Measurements from ENCODE around the gene HAUS7.
"Not testable (repeated sequence)": the region's sequence is repeated elsewhere in the genome, so short reads cannot be mapped to it uniquely, and the experiment has no call there.

DNA sequence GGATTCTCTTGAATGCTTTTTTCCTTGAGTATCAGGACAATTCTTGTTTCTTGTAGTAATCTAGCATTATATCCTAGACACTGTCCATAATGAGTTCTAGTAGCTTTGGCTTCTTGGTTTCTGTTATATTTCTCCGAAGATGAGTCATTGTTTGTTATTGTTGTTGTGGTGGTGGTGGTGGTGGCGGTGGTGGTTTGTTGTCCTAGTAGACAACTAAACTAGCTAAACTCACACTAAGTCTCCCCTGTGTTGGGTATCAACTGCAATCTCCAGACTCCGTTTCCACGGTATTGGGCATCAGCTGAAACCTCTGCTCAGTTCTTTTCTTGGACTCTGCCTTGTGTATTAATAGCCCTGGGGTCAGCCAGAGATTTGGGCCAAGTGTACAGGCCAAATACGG lies 66.0 kb downstream of the HAUS7 start:
- TF ChIP-seq, protein P1, sequence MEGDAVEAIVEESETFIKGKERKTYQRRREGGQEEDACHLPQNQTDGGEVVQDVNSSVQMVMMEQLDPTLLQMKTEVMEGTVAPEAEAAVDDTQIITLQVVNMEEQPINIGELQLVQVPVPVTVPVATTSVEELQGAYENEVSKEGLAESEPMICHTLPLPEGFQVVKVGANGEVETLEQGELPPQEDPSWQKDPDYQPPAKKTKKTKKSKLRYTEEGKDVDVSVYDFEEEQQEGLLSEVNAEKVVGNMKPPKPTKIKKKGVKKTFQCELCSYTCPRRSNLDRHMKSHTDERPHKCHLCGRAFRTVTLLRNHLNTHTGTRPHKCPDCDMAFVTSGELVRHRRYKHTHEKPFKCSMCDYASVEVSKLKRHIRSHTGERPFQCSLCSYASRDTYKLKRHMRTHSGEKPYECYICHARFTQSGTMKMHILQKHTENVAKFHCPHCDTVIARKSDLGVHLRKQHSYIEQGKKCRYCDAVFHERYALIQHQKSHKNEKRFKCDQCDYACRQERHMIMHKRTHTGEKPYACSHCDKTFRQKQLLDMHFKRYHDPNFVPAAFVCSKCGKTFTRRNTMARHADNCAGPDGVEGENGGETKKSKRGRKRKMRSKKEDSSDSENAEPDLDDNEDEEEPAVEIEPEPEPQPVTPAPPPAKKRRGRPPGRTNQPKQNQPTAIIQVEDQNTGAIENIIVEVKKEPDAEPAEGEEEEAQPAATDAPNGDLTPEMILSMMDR (IDR thresholded peaks at IDR 0.05) = not testable (repeated sequence)
- not testable (repeated sequence) for TF ChIP-seq POLR2AphosphoS5 (IDR thresholded peaks at IDR 0.05)

Measured in transverse colon (tissue), 4 donors.